Measurements from ENCODE around the gene SLC10A3.
A peak's percentile ranks its signal among the peaks of the same experiment; 100 is the strongest.

The SLC10A3 gene

DNA sequence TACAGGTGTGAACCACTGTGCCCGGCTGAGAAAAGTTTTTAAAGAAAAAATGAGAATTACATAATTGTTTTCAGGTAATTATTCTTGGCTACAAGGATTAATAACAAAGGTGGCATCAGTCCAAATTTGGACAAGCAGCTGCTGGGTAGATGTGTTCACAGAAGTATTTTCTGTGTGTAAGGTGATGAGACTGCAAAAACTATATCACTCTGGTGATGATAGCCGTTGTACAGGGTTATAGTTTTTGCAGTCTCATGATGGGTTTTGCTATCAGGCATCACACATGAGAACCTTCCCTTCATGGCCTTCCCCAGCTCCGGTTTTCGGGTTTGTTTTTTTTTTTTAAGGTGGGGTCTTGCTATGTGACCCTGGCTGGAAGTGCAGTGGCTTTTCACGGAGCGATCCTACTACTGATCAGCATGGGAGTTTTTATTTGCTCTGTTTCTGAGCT lies 5.1 kb upstream of the SLC10A3 start:
- TF ChIP-seq POLR2A (IDR thresholded peaks at IDR 0.05; ENCODE audit: low read length) (no peak), GATA1 (IDR thresholded peaks at IDR 0.05; ENCODE audit: low read depth, low read length) (no peak)
- peak; percentile 88 to 94 for DNase-seq

DNA sequence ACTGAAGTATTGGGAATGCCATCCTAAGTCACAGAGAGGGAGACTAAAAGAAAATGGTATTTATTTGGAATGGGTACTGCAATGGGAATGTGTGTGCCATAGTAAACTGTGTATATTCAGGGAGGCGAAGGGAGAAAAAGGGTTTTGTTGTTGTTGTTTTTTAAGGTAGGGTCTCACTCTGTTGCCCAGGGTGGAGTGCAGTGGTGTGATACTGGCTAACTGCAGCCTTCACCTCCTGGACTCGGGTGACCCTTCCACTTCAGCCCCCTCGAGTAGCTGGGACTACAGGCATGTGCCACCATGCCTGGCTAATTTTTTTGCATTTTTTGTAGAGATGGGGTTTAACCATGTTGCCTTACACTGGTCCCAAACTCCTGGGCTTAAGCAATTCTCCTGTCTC lies 4.3 kb upstream of the SLC10A3 start:
- TF ChIP-seq POLR2A (IDR thresholded peaks at IDR 0.05; ENCODE audit: low read length) (no peak), GATA1 (IDR thresholded peaks at IDR 0.05; ENCODE audit: low read depth, low read length) (no peak)
- peak in 1 of 2 experiments; percentile 52 for DNase-seq

DNA sequence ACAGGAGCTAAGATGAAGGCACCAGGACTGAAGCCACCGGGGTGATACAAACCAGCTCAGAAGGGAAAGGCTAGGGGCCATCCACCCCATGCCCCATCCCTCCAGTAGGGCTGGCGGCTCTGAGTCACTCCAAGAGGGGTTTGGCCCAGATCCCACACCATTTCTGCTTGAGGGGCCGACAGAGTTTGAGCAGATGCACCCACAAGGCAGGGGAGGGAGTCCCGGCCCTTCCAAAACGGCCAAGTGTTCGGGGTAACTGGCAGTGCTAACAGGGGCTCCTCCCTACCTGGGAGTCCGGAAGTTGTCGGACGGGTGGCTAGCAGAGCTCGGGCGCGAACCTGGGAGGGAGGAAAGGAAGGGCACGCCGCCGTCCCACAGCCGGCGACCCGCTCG lies 412 bp downstream of the SLC10A3 start:
- peak; percentile 69 to 78 for DNase-seq
- TF ChIP-seq GATA1 (IDR thresholded peaks at IDR 0.05; ENCODE audit: low read depth, low read length) = no peak
- no peak for TF ChIP-seq POLR2A (IDR thresholded peaks at IDR 0.05; ENCODE audit: low read length)

DNA sequence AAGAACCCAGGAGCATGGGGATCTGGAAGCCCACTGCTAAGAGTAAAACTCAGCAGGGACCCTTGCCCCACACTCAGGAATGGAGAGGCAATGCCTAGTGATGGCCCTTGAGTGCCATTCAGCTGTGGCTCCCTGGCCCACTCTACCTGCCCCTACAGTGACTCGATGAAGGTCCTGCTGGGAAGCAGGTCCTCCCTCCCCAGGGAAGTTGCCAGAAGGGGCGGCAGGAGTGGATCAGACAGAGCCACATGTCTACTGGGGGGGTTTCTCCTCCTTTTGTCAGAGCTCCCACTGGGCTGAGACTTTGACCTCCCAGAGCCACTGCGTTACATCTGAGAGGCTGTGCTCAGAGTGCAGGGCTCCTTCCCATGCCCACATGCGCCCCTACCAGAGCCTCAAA lies 1.2 kb downstream of the SLC10A3 start:
- TF ChIP-seq GATA1 (IDR thresholded peaks at IDR 0.05; ENCODE audit: low read depth, low read length) (no peak), POLR2A (IDR thresholded peaks at IDR 0.05; ENCODE audit: low read length) (no peak)
- no peak for DNase-seq

DNA sequence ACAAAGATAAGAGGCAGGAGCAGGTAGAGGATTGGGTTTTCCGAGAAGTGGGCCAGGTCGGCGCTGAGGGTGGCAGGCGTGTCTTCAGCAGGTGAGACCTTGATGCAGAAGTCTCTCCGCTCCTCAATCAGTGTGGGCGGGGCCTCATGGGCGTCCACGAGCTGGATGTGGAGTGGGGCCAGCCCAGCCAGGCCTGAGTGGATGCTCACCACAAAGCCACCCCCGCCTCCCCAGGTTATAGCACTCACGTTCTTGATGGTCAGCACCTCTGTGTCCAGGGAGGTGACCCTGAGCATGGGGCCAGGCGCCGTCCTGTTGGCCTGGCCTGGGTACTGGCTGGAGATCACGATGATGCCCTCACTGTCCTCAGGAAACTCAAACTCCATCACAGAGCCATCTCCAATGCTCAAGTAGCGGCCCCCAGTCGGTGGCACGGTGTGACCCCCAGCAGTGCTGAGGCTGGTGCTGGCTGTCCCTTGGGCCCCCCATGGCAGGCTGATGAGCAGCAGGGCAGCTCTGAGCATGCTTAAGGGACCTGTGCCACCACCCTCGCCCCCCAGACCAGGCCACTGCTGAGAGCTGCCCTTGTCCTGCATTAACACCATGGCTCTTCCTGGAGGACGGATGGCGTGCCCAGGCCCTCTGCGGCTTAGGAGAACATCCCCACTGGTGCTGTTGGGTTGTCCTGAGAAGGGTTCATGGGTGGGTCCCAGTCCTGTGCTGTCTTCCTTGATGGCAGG lies 1.9 kb downstream of the SLC10A3 start:
- no peak for TF ChIP-seq POLR2A (IDR thresholded peaks at IDR 0.05; ENCODE audit: low read length)
- TF ChIP-seq GATA1 (IDR thresholded peaks at IDR 0.05; ENCODE audit: low read depth, low read length) = no peak
- DNase-seq = no peak

DNA sequence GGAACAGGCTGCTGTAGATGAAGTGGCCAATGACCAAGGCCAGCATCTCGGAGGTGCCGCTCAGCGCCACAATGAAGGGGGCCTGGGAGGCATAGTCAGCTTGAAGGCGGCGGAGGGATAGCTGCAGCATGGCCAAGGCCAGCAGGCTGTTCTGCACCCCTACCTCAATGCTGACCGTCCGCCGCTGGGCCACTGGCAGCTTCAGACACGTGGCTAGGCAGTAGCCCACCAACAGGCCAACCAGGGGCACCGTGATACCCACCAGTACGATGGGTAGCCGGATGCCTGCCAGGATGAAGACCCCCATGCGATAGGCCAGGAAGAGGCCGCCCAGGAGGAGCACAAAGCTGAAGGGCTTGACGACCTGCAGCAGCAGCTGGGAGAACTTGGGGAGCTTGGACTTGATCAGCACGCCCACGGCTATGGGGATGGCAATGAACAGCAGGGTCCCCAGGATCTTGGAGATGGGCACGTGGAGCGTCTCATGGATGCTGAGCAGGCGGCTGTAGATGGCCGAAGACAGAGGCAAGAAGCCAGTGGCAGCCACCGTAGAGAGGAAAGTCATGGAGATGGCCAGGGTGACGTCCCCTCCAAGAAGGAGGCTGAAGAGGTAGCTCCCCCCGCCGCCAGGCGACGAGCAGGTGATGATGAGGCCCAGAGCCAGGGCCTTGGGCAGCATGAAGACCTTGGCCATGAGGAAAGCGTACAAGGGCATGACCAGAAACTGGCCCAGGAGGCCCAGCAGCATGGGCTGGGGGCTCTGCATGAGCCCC lies 2.7 kb downstream of the SLC10A3 start:
- DNase-seq = no peak
- TF ChIP-seq GATA1 (IDR thresholded peaks at IDR 0.05; ENCODE audit: low read depth, low read length) (no peak), POLR2A (IDR thresholded peaks at IDR 0.05; ENCODE audit: low read length) (no peak)

DNA sequence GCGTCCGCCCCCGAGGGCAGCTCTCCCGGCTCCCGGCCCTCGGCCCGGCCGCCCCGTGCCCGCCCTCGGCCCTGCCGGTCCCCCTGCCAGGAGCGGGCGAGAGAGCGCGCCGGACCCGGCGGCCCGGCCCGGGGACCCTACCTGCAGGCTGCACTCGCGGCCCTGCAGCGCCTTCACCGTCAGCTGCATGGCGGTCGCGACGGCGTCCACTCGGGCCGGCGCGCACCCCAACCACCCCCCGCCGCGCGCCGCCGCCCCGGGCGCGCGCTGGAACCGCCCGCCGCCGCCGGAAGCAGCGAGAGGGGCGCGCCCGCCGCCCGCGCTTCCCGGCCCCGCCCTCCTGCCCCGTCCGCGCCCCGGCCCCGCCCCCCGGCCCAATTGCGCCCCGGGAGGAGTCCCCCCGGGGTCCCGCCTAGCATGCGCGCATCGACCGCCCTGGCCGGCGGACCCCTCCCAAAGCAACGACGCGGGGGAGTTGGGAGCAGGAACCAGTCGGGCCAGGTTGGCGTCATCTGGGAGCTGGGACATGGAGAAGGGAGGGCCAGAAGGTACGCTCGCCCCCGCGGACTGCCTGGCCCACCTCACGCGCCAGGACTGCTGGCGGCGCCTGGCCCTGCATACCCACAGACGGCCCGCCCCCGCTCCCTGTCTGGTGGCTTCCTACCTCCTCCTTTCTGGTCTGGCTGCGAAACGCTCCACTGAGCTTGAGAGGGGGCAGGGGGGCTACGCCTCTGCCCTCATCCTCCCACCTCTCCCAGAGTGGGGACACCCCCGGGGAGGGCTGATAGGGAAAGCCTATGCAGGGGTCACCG lies 3.8 kb downstream of the SLC10A3 start, which contains the start of gene UBL4A:
UBL4A (minus strand) TSS at position 220 of the 812 bp plus-strand sequence; CDS start at position 189, 31 bp downstream.
- TF ChIP-seq GATA1 (IDR thresholded peaks at IDR 0.05; ENCODE audit: low read depth, low read length) (no peak), POLR2A (IDR thresholded peaks at IDR 0.05; ENCODE audit: low read length) (peak; percentile 57)
- peak; percentile 71 to 81 for DNase-seq

DNA sequence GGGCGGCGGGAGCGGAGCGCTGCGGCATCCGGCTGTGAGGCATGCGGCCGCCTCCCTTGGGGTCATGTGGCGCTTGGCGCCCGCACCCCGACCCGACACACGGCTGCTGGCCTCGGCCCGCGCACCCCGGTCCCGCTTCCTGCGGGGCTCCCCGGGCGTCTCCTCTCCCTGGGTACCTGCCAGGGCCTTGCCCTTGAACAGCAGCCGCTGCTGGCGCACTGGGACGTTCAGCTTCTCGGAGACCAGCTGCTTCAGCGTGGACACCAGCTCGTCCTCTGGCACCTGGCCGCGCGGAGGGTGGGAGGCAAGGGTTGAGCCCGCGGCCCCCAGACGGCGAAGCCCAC lies 4.4 kb downstream of the SLC10A3 start:
- DNase-seq = peak; percentile 47 to 59
- no peak for TF ChIP-seq POLR2A (IDR thresholded peaks at IDR 0.05; ENCODE audit: low read length)
- TF ChIP-seq GATA1 (IDR thresholded peaks at IDR 0.05; ENCODE audit: low read depth, low read length) = no peak

DNA sequence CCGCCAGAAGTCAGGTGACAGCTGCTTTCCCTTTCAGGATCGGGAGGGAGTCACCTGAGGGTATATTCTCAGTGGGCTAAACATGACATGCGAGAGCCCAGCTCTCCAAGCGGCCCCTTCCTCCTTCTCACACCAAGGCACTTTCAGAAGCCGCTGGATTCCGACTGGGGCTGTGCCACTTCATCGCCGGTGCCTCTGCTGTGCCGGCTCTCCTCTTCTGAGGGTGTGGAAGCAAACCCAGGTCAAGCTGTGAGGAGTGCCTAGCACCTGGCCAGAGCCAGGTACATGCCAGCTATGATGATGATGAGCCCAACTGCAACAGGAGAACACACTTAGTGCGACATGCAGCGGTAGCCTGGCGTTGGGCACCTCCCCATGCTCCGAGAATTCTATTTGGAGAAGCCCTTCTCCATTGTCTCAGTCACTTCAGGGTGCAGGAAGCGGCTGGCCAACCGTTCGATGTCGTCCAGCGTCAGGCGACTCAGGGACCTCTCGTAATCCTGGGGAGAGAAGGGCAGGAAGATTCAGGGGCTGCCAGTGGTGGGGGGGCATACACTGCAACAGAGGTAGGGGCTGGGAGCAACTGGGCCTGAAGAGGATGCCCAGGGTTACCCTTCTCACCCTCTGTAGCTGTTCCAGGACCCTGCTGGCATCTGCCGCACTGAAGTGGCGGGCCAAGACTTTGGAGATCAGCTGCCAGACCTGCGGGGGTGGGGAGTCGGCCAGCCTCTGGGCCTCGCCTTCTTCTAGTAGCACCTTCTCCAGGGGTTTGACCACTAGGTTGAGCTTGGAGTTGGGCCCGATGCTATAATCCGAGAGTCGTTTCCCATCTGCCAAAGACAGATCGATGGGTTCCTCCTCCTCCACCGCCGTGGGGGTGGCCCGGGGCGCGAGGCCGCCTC lies 5.0 kb downstream of the SLC10A3 start:
- TF ChIP-seq POLR2A (IDR thresholded peaks at IDR 0.05; ENCODE audit: low read length) = no peak
- no peak for TF ChIP-seq GATA1 (IDR thresholded peaks at IDR 0.05; ENCODE audit: low read depth, low read length)

DNA sequence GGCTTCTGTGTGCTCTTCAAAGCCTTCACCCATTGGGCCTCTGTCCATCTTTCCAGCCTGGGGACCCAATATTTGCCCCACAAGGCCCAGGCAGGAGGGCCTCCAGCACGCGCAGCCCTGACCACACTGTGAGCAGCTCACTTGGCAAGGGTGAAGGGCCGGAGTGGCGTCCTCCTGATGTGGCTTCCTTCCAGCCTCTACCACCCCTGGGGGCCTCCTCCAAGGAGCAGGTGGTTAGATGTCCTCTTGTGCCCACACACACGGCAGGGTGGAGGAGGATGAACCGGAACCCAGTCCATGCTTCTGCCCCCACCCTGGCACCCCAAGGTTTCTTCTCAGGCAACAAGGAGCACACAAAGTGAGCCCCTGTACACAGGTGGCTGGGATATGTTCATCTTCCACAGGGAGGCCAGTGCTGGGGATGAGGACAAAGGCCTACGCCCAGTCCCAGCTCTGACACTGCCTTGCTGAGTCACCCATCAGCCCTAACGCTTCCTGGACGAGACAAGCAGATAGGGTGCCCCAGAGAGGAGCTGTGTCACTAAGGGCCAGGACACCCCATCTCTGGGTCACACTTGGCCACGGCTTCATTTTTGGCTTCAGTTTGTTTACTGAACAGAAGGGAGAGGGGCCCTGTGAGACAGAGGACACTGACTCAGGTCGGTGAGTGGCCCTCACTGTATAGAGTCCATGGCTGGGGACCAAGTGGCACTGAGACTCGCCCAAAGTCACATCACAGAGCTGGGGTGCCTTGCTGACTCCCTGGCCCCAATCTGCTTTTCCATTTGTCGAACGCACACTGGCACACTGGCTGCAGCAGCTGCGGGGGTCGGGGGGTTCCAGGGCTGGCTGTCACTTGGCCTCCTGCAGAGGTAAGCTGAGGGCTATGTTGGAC lies 5.9 kb downstream of the SLC10A3 start:
- peak; percentile 89 to 90 for DNase-seq

More for the DNA sequence above, 5.0 kb downstream of the SLC10A3 start:
- peak in 1 of 2 experiments; percentile 47 for DNase-seq

DNA sequence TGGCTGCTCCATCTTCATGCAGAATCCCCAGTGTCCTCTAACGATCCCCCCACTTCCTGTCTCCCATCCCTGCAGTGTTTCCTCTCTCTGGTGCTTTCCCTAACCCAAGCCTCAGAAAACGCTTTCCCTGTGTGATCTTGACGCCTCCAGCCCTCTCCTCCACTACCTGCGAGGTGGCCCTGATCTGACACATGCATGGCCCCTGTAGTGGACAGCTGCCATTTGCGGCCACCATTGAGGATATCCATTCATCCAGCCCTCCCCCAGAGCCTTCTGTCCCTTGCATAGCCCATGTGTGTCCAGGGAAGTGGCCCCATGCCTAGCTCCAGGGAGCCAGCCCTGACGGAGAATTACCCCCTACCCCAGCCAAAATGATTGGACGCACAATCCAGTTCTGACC lies 7.1 kb downstream of the SLC10A3 start:
- TF ChIP-seq GATA1 (IDR thresholded peaks at IDR 0.05; ENCODE audit: low read depth, low read length) (no peak), POLR2A (IDR thresholded peaks at IDR 0.05; ENCODE audit: low read length) (peak; percentile 39)
- DNase-seq = no peak

More for the DNA sequence above, 5.9 kb downstream of the SLC10A3 start:
- TF ChIP-seq POLR2A (IDR thresholded peaks at IDR 0.05; ENCODE audit: low read length) (peak; percentile 79), GATA1 (IDR thresholded peaks at IDR 0.05; ENCODE audit: low read depth, low read length) (no peak)

DNA sequence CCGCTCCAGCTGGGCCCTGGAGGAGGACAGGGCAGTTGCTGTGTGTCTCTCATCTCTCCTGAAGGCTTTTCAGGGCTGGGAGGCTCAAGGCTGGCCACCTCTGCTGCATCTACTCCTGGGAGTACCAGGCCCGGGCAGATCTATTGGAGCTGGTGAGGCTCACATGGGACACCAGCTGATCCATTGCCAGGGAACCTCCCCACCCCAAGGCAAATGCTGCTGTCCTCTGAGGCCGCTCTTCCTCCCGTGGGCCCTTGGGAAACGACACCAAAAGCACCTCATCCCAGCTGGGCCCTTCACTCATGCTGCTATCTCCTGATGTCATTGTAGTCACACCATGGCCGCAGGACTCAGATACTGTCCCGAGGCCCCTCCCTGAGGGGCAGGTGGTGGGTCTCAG lies 7.6 kb downstream of the SLC10A3 start:
- DNase-seq = no peak
- TF ChIP-seq GATA1 (IDR thresholded peaks at IDR 0.05; ENCODE audit: low read depth, low read length) (no peak), POLR2A (IDR thresholded peaks at IDR 0.05; ENCODE audit: low read length) (no peak)

Data from erythroblast (primary cell).